SK-N-SH (cell line): Measurements from ENCODE around the gene GRK5. TPM values are rescaled to one million over a fixed set of nuclear protein-coding genes. Genes with fewer than 3 reads are reported as not detected.

ENCODE experiments used
- CTCF ChIA-PET: fragments of 300-600, 350-600 bp; formaldehyde crosslinking; extraction: SDS; loops from one replicate; lab custom pipeline; 2021; lab: Yijun Ruan, JAX
- POLR2A ChIA-PET: fragments of 350-600 bp; sonication (Branson Sonifier 250); formaldehyde crosslinking; extraction: SDS; loops from one replicate; lab custom pipeline; 2020; ENCODE audit warnings: antibody characterized with exemption, inconsistent platforms; lab: Yijun Ruan, JAX
- DNase-seq: peaks from one replicate; pipeline ENCODE4 v3.0.0; 2012
- H2AFZ ChIP-seq: fragments of 200-600 bp; sonication (generic); 2 replicates; pipeline ENCODE4 v1.8.1; 2016; ENCODE audit warnings: antibody characterized with exemption, mild to moderate bottlenecking, low read depth
- H3F3A ChIP-seq: fragments of 200-600 bp; sonication (generic); replicated peaks from 2 replicates; pipeline ENCODE3; 2016; ENCODE audit warnings: antibody characterized with exemption, mild to moderate bottlenecking; ENCODE audit not compliant: insufficient read depth
- H3K27ac ChIP-seq, 2 experiments: fragments of 200-500 bp in 1 of 2; fragments of 200-600 bp in 1 of 2; sonication (Bioruptor generic) in 1 of 2; sonication (generic), shearing (Covaris generic) in 1 of 2; 2 replicates each; pipeline versions ENCODE4 v1.5.1 to v1.6.1; 2014 to 2016; ENCODE audit warnings: low read depth in 2 of 2, inconsistent platforms in 1 of 2, low read length in 1 of 2, mild to moderate bottlenecking in 1 of 2, mixed read lengths in 1 of 2
- H3K27me3 ChIP-seq: fragments of 200-600 bp; sonication (generic), shearing (Covaris generic); 2 replicates; pipeline ENCODE4 v1.6.1; 2016; ENCODE audit warnings: mixed run types; ENCODE audit not compliant: insufficient read depth
- H3K36me3 ChIP-seq, 2 experiments: fragments of 200-500 bp in 1 of 2; fragments of 200-600 bp in 1 of 2; sonication (Bioruptor generic) in 1 of 2; sonication (generic) in 1 of 2; replicated peaks in 1 of 2; 2 replicates each; pipeline versions ENCODE3 to v1.5.1; 2014 to 2016; ENCODE audit warnings: low read length in 1 of 2, mild to moderate bottlenecking in 1 of 2; ENCODE audit not compliant: insufficient read depth in 2 of 2, control insufficient read depth in 1 of 2
- H3K4me1 ChIP-seq, 2 experiments: fragments of 200-500 bp in 1 of 2; fragments of 200-600 bp in 1 of 2; sonication (Bioruptor generic) in 1 of 2; sonication (generic), shearing (Covaris generic) in 1 of 2; 2 replicates each; pipeline versions ENCODE4 v1.5.1 to v1.6.1; 2014 to 2016; ENCODE audit warnings: low read depth in 1 of 2, low read length in 1 of 2, mixed run types in 1 of 2; ENCODE audit not compliant: insufficient read depth in 2 of 2, control insufficient read depth in 1 of 2
- H3K4me2 ChIP-seq: fragments of 200-600 bp; sonication (generic), shearing (Covaris generic); 2 replicates; pipeline ENCODE4 v1.6.1; 2017; ENCODE audit warnings: mixed run types
- H3K4me3 ChIP-seq, 2 experiments: fragments of 200-500 bp in 1 of 2; fragments of 200-600 bp in 1 of 2; sonication (Bioruptor generic) in 1 of 2; sonication (generic), shearing (Covaris generic) in 1 of 2; 2 replicates each; pipeline versions ENCODE4 v1.5.1 to v1.8.1; 2014 to 2016; ENCODE audit warnings: low read depth in 2 of 2, inconsistent platforms in 1 of 2, low read length in 1 of 2, mild to moderate bottlenecking in 1 of 2, mixed read lengths in 1 of 2, moderate library complexity in 1 of 2
- H3K79me2 ChIP-seq: fragments of 200-600 bp; sonication (generic); 2 replicates; pipeline ENCODE4 v1.8.1; 2017; ENCODE audit warnings: mild to moderate bottlenecking; ENCODE audit not compliant: insufficient read depth
- H3K9ac ChIP-seq: fragments of 200-600 bp; sonication (generic); 2 replicates; pipeline ENCODE4 v1.6.1; 2017; ENCODE audit warnings: mixed run types
- H3K9me2 ChIP-seq: fragments of 200-600 bp; sonication (generic); 2 replicates; pipeline ENCODE4 v1.6.1; 2017; ENCODE audit warnings: mixed run types
- H3K9me3 ChIP-seq: fragments of 200-600 bp; sonication (generic); 2 replicates; pipeline ENCODE4 v1.6.1; 2017; ENCODE audit warnings: mixed run types, mild to moderate bottlenecking, moderate library complexity
- H4K20me1 ChIP-seq: fragments of 200-600 bp; sonication (generic); 2 replicates; pipeline ENCODE4 v1.6.1; 2017; ENCODE audit warnings: mild to moderate bottlenecking, mixed run types; ENCODE audit not compliant: insufficient read depth
- CHD2 ChIP-seq: fragments of 150-350 bp; IDR thresholded peaks from 2 replicates; pipeline ENCODE4 v1.6.1; 2018; ENCODE audit warnings: low read length; ENCODE audit not compliant: partially characterized antibody
- ELF1 ChIP-seq: IDR thresholded peaks from 2 replicates; pipeline ENCODE4 v1.4.0; 2012
- EP300 ChIP-seq, 2 experiments: IDR thresholded peaks; 2 replicates each; pipeline versions ENCODE4 v1.4.0 to v1.6.1; 2012; ENCODE audit warnings: borderline replicate concordance in 1 of 2, low read depth in 1 of 2, low read length in 1 of 2
- EZH2phosphoT487 ChIP-seq: fragments of 200-600 bp; sonication (generic); IDR thresholded peaks from 2 replicates; pipeline ENCODE4 v1.6.1; 2017; ENCODE audit warnings: low read depth, mixed run types, mild to moderate bottlenecking, antibody characterized with exemption, moderate library complexity, borderline replicate concordance
- GATA2 ChIP-seq: sonication (generic); formaldehyde crosslinking; IDR thresholded peaks from 2 replicates; pipeline ENCODE4 v1.5.0; 2020; ENCODE audit warnings: mild to moderate bottlenecking, missing genetic modification reagents
- JUND ChIP-seq: IDR thresholded peaks from 2 replicates; pipeline ENCODE4 v1.4.0; 2012
- MAX ChIP-seq: IDR thresholded peaks from 2 replicates; pipeline ENCODE4 v1.4.0; 2012; ENCODE audit warnings: low read depth
- NFIC ChIP-seq: IDR thresholded peaks from 2 replicates; pipeline ENCODE4 v1.4.0; 2012; ENCODE audit warnings: borderline replicate concordance
- POLR2AphosphoS5 ChIP-seq: IDR thresholded peaks from 2 replicates; pipeline ENCODE4 v1.6.1; 2012; ENCODE audit warnings: low read depth, low read length
- REST ChIP-seq: IDR thresholded peaks from 2 replicates; pipeline ENCODE4 v1.6.1; 2012; ENCODE audit warnings: mild to moderate bottlenecking, low read depth, low read length, moderate library complexity
- RFX5 ChIP-seq: IDR thresholded peaks from 2 replicates; pipeline ENCODE4 v1.6.1; 2012; ENCODE audit warnings: mild to moderate bottlenecking, improper control_type of control experiment, low read length
- SIN3A ChIP-seq: IDR thresholded peaks from 2 replicates; pipeline ENCODE4 v1.6.1; 2012; ENCODE audit warnings: low read depth, mild to moderate bottlenecking, low read length, moderate library complexity, borderline replicate concordance
- YY1 ChIP-seq: IDR thresholded peaks from 2 replicates; pipeline ENCODE4 v1.4.0; 2012; ENCODE audit warnings: low read depth, mild to moderate bottlenecking
- WGBS: methylation state at CpG from one replicate; pipeline ENCODE4 v1.1.6; 2017; ENCODE audit warnings: low lambda C conversion rate; 5-methylcytosine and 5-hydroxymethylcytosine counted together
- polyA plus RNA-seq, 3 experiments: library from polyadenylated mRNA; depleted of rRNA; stranded (reverse); fragments of >200 nt; gene quantifications; 2 replicates each; pipeline ENCODE4 v1.2.3, GENCODE V29; 2012
- TF ChIP-seq, protein P1 (sequence below): IDR thresholded peaks from 2 replicates; pipeline ENCODE4 v1.4.0; 2012; ENCODE audit warnings: low read depth, borderline replicate concordance
- TF ChIP-seq, protein P2 (sequence below): fragments of 200-600 bp; sonication (generic); IDR thresholded peaks from 2 replicates; pipeline ENCODE4 v1.6.1; 2017; ENCODE audit warnings: antibody characterized with exemption, mild to moderate bottlenecking, moderate library complexity

GRK5 gene
- polyA plus RNA-seq, 1 of the 3 experiments (the other 2 are of a cell fraction) = 12.1 TPM

GRCh38 chr10:119415121-119415520 is 207.8 kb downstream of the GRK5 start:
- Histone ChIP-seq H3K79me2 (no peaks in the 10 kb centered on the region), H3K9me2 (no peaks in the 10 kb centered on the region), H4K20me1 (no peaks in the 10 kb centered on the region), H3K27me3 (no peaks in the 10 kb centered on the region), H3K9ac (no peak overlapping the region), H3F3A (no peaks in the 10 kb centered on the region), H3K4me3 (no peak overlapping the region), H2AFZ (no peak overlapping the region), H3K9me3 (no peaks in the 10 kb centered on the region), H3K36me3 (no peaks in the 10 kb centered on the region), H3K4me1 (peaks cover 7 to 66% of the 10 kb centered on the region in 2 experiments; a peak in 2 of 4 replicates), H3K4me2 (no peak overlapping the region), H3K27ac (no peak overlapping the region)
- ChIA-PET CTCF (interaction anchor here (7.3 to 11.7 kb wide), 3 partner anchors 26 to 216 kb away, joined by 51 to 150 read pairs (median 87); partner anchors contain the start of gene GRK5), POLR2A (interaction anchor here (0.7 kb wide), 1 partner anchor 203 kb away, joined by 3 read pairs; no protein-coding TSS in a partner anchor)
- TF ChIP-seq ELF1 (no peak), GATA2 (CRISPR knock-in tag) (no peak), RFX5 (no peak), EP300 (IDR thresholded peaks at IDR 0.05; ENCODE audit: borderline replicate concordance in 1 of 2, low read depth in 1 of 2, low read length in 1 of 2) (no peak), CHD2 (no peak), MAX (no peak), YY1 (no peak), SIN3A (no peak), NFIC (no peak), JUND (no peak), REST (no peak), POLR2AphosphoS5 (no peak), EZH2phosphoT487 (no peak)
- TF ChIP-seq, protein P1, sequence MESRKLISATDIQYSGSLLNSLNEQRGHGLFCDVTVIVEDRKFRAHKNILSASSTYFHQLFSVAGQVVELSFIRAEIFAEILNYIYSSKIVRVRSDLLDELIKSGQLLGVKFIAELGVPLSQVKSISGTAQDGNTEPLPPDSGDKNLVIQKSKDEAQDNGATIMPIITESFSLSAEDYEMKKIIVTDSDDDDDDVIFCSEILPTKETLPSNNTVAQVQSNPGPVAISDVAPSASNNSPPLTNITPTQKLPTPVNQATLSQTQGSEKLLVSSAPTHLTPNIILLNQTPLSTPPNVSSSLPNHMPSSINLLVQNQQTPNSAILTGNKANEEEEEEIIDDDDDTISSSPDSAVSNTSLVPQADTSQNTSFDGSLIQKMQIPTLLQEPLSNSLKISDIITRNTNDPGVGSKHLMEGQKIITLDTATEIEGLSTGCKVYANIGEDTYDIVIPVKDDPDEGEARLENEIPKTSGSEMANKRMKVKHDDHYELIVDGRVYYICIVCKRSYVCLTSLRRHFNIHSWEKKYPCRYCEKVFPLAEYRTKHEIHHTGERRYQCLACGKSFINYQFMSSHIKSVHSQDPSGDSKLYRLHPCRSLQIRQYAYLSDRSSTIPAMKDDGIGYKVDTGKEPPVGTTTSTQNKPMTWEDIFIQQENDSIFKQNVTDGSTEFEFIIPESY = no peak
- TF ChIP-seq, protein P2, sequence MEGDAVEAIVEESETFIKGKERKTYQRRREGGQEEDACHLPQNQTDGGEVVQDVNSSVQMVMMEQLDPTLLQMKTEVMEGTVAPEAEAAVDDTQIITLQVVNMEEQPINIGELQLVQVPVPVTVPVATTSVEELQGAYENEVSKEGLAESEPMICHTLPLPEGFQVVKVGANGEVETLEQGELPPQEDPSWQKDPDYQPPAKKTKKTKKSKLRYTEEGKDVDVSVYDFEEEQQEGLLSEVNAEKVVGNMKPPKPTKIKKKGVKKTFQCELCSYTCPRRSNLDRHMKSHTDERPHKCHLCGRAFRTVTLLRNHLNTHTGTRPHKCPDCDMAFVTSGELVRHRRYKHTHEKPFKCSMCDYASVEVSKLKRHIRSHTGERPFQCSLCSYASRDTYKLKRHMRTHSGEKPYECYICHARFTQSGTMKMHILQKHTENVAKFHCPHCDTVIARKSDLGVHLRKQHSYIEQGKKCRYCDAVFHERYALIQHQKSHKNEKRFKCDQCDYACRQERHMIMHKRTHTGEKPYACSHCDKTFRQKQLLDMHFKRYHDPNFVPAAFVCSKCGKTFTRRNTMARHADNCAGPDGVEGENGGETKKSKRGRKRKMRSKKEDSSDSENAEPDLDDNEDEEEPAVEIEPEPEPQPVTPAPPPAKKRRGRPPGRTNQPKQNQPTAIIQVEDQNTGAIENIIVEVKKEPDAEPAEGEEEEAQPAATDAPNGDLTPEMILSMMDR = no peak
- WGBS = 95% methylated on average over 6 of the region's 6 CpGs
- DNase-seq = no peak
